HG03103 (cell line): ENCODE data around the gene KCNN1.
"Not testable (repeated sequence)": the region's sequence is repeated elsewhere in the genome, so short reads cannot be mapped to it uniquely, and the experiment has no call there.

ENCODE experiments used
- ATAC-seq: cut with Tn5 transposase; IDR thresholded peaks from one replicate; pipeline ENCODE4 v1.9.1; 2021; ENCODE audit warnings: low read depth; ENCODE audit not compliant: unreplicated experiment

KCNN1 gene

GRCh38 chr19:18020212-18021085, 53.5 kb downstream of the KCNN1 start:
- ATAC-seq = no peak

GRCh38 chr19:18021121-18021755, 54.3 kb downstream of the KCNN1 start:
- no peak for ATAC-seq

GRCh38 chr19:18023622-18024251, 56.8 kb downstream of the KCNN1 start:
- no peak for ATAC-seq

GRCh38 chr19:18027151-18027550, 60.2 kb downstream of the KCNN1 start:
- no peak for ATAC-seq

- ATAC-seq = no peak
Observed at GRCh38 chr19:18029617-18030338, 62.9 kb downstream of the KCNN1 start.

- ATAC-seq = not testable (repeated sequence)
Observed at GRCh38 chr19:18031401-18031800, 64.5 kb downstream of the KCNN1 start.

- ATAC-seq = not testable (repeated sequence)
Observed at GRCh38 chr19:18032102-18032501, 65.2 kb downstream of the KCNN1 start.

GRCh38 chr19:18041054-18041453, 74.1 kb downstream of the KCNN1 start:
- no peak for ATAC-seq

GRCh38 chr19:18043676-18044075, 76.8 kb downstream of the KCNN1 start:
- no peak for ATAC-seq

- ATAC-seq = peak; percentile 69
Observed at GRCh38 chr19:18044825-18045304, 78.0 kb downstream of the KCNN1 start.

GRCh38 chr19:18045307-18046050, 78.6 kb downstream of the KCNN1 start:
- no peak for ATAC-seq

GRCh38 chr19:18046059-18046718, 79.3 kb downstream of the KCNN1 start:
- ATAC-seq = no peak

- no peak for ATAC-seq
Observed at GRCh38 chr19:18049385-18049784, 82.5 kb downstream of the KCNN1 start.
